Measurements from ENCODE around the gene TLE7.

GRCh38 chr16:71489122-71489521, 47.3 kb upstream of the TLE7 start, which contains the start of gene ZNF19:
- TF ChIP-seq POLR2AphosphoS5 (IDR thresholded peaks at IDR 0.05; ENCODE audit: low read depth, low read length) (no peak), CTCF (IDR thresholded peaks at IDR 0.05; ENCODE audit: control extremely low read depth in 1 of 3, insufficient read depth in 1 of 3, low read depth in 1 of 3, low read length in 3 of 3) (no peak), POLR2A (IDR thresholded peaks at IDR 0.05; ENCODE audit: control extremely low read depth in 1 of 2, low read depth in 2 of 2, low read length in 2 of 2) (no peak), BCL11A (IDR thresholded peaks at IDR 0.05; ENCODE audit: low read depth in 2 of 2, low read length in 2 of 2) (no peak), TCF12 (IDR thresholded peaks at IDR 0.05; ENCODE audit: low read depth, low read length) (no peak), RAD21 (IDR thresholded peaks at IDR 0.05 in 1 of 2, conservative IDR thresholded peaks at IDR 0.05 in 1 of 2; ENCODE audit: low read depth in 2 of 2, low read length in 2 of 2) (no peak), RFX5 (IDR thresholded peaks at IDR 0.05; ENCODE audit: borderline replicate concordance, low read depth, low read length) (no peak)
